ACC112 (cell line): ENCODE data around the gene HOXB4.

Experiments used
- H2AFZ ChIP-seq: fragments of 200-600 bp; sonication (generic); one replicate; pipeline ENCODE4 v1.6.0; 2017; ENCODE audit warnings: antibody characterized with exemption, low read length; ENCODE audit not compliant: unreplicated experiment
- H3K27ac ChIP-seq: fragments of 200-600 bp; sonication (generic); 2 replicates; pipeline ENCODE4 v1.5.1; 2014; ENCODE audit warnings: low read depth, mild to moderate bottlenecking, antibody characterized with exemption, low read length, moderate library complexity
- H3K27me3 ChIP-seq: fragments of 200-600 bp; sonication (generic); 2 replicates; pipeline ENCODE4 v1.6.1; 2014; ENCODE audit warnings: mild to moderate bottlenecking, antibody characterized with exemption, low read length, moderate library complexity, mixed read lengths; ENCODE audit not compliant: insufficient read depth
- H3K36me3 ChIP-seq: fragments of 200-600 bp; sonication (generic); 2 replicates; pipeline ENCODE4 v1.6.1; 2016; ENCODE audit warnings: mild to moderate bottlenecking, antibody characterized with exemption, low read length, moderate library complexity, mixed read lengths; ENCODE audit not compliant: insufficient read depth
- H3K4me1 ChIP-seq: fragments of 200-600 bp; sonication (generic); one replicate; pipeline ENCODE4 v1.6.1; 2016; ENCODE audit warnings: low read length, mixed read lengths; ENCODE audit not compliant: insufficient read depth, unreplicated experiment, control insufficient read depth
- H3K4me3 ChIP-seq: fragments of 200-600 bp; sonication (generic); 2 replicates; pipeline ENCODE4 v1.5.1; 2014; ENCODE audit warnings: mild to moderate bottlenecking, low read depth, low read length
- H3K79me2 ChIP-seq: fragments of 200-600 bp; sonication (generic); one replicate; pipeline ENCODE4 v1.6.0; 2016; ENCODE audit warnings: low read length; ENCODE audit not compliant: control insufficient read depth, unreplicated experiment, insufficient read depth

HOXB4 gene

GRCh38 chr17:48584223-48584741, 6.1 kb upstream of the HOXB4 start:
- H3K27me3 ChIP-seq, result peaks cover 95% of the 10 kb centered on the region
- H3K4me1 ChIP-seq, result no peaks in the 10 kb centered on the region
- H3K27ac ChIP-seq, result no peak overlapping the region
- H3K4me3 ChIP-seq, result no peak overlapping the region
- H3K36me3 ChIP-seq, result no peaks in the 10 kb centered on the region
- H2AFZ ChIP-seq, result no peak overlapping the region
- H3K79me2 ChIP-seq, result no peaks in the 10 kb centered on the region

- Histone ChIP-seq H3K4me3 (no peak overlapping the region), H3K27ac (no peak overlapping the region), H3K36me3 (no peaks in the 10 kb centered on the region)
Observed at GRCh38 chr17:48583708-48584222, 5.6 kb upstream of the HOXB4 start.

GRCh38 chr17:48582750-48583069, 4.6 kb upstream of the HOXB4 start:
- Histone ChIP-seq H3K27me3 (peaks cover 94% of the 10 kb centered on the region), H2AFZ (no peak overlapping the region), H3K4me3 (no peak overlapping the region), H3K27ac (no peak overlapping the region), H3K79me2 (no peaks in the 10 kb centered on the region), H3K36me3 (no peaks in the 10 kb centered on the region), H3K4me1 (no peaks in the 10 kb centered on the region)

More at GRCh38 chr17:48583708-48584222, 5.6 kb upstream of the HOXB4 start:
- Histone ChIP-seq H2AFZ (no peak overlapping the region), H3K27me3 (peaks cover 95% of the 10 kb centered on the region), H3K4me1 (no peaks in the 10 kb centered on the region), H3K79me2 (no peaks in the 10 kb centered on the region)

GRCh38 chr17:48579760-48580554, 1.8 kb upstream of the HOXB4 start:
- Histone ChIP-seq H3K4me1 (no peaks in the 10 kb centered on the region), H3K27me3 (peaks cover 98% of the 10 kb centered on the region), H3K27ac (no peak overlapping the region), H3K79me2 (no peaks in the 10 kb centered on the region), H3K4me3 (no peak overlapping the region), H3K36me3 (no peaks in the 10 kb centered on the region), H2AFZ (no peak overlapping the region)

GRCh38 chr17:48579471-48579759, 1.3 kb upstream of the HOXB4 start:
- peaks cover 98% of the 10 kb centered on the region for H3K27me3 ChIP-seq
- H3K36me3 ChIP-seq, result no peaks in the 10 kb centered on the region
- no peak overlapping the region for H3K4me3 ChIP-seq
- H3K79me2 ChIP-seq, result no peaks in the 10 kb centered on the region
- H3K4me1 ChIP-seq, result no peaks in the 10 kb centered on the region
- no peak overlapping the region for H3K27ac ChIP-seq
- no peak overlapping the region for H2AFZ ChIP-seq

GRCh38 chr17:48578616-48579470, 693 bp upstream of the HOXB4 start:
- no peak overlapping the region for H3K4me3 ChIP-seq
- H2AFZ ChIP-seq, result no peak overlapping the region
- H3K79me2 ChIP-seq, result no peaks in the 10 kb centered on the region
- no peaks in the 10 kb centered on the region for H3K4me1 ChIP-seq
- H3K36me3 ChIP-seq, result no peaks in the 10 kb centered on the region
- no peak overlapping the region for H3K27ac ChIP-seq
- H3K27me3 ChIP-seq, result peaks cover 98% of the 10 kb centered on the region

GRCh38 chr17:48577330-48577945, 712 bp downstream of the HOXB4 start:
- Histone ChIP-seq H3K27me3 (peaks cover 98% of the 10 kb centered on the region), H2AFZ (no peak overlapping the region), H3K79me2 (no peaks in the 10 kb centered on the region), H3K36me3 (no peaks in the 10 kb centered on the region), H3K4me1 (no peaks in the 10 kb centered on the region), H3K27ac (no peak overlapping the region), H3K4me3 (no peak overlapping the region)

GRCh38 chr17:48576479-48577309, 1.5 kb downstream of the HOXB4 start:
- Histone ChIP-seq H3K36me3 (no peaks in the 10 kb centered on the region), H2AFZ (no peak overlapping the region), H3K4me1 (no peaks in the 10 kb centered on the region), H3K27ac (no peak overlapping the region), H3K79me2 (no peaks in the 10 kb centered on the region), H3K27me3 (peaks cover 98% of the 10 kb centered on the region), H3K4me3 (no peak overlapping the region)

- Histone ChIP-seq H3K27ac (no peak overlapping the region), H3K4me1 (no peaks in the 10 kb centered on the region), H3K4me3 (no peak overlapping the region), H2AFZ (no peak overlapping the region), H3K27me3 (peaks cover 98% of the 10 kb centered on the region), H3K79me2 (no peaks in the 10 kb centered on the region), H3K36me3 (no peaks in the 10 kb centered on the region)
Observed at GRCh38 chr17:48575673-48576478, 2.3 kb downstream of the HOXB4 start.
